Activated naive CD8-positive, alpha-beta T cell treated with anti-CD3 and anti-CD28 coated beads, Interleukin-2, amount 50 U/mL, for 24 hours (primary cell): ENCODE data around the gene AKAP12.
A peak's percentile ranks its signal among the peaks of the same experiment; 100 is the strongest.
"Not testable (repeated sequence)": the region's sequence is repeated elsewhere in the genome, so short reads cannot be mapped to it uniquely, and the experiment has no call there.

Experiments
- ATAC-seq: fragments of 150-1000 bp; cut with Tn5 transposase; one replicate; pipeline ENCODE4 v1.10.0; 2021
- DNase-seq: peaks from one replicate; pipeline ENCODE4 v3.0.0; 2021
- H3K27ac Mint-ChIP-seq: one replicate; pipeline ENCODE4 v1.8.0; 2021; ENCODE audit warnings: mild to moderate bottlenecking, mixed read lengths
- H3K27me3 Mint-ChIP-seq: one replicate; pipeline ENCODE4 v1.8.0; 2021; ENCODE audit warnings: mixed read lengths
- H3K36me3 Mint-ChIP-seq: one replicate; pipeline ENCODE4 v1.8.0; 2021; ENCODE audit warnings: low read depth, mixed read lengths
- H3K4me1 Mint-ChIP-seq: one replicate; pipeline ENCODE4 v1.8.0; 2021; ENCODE audit warnings: mixed read lengths
- H3K4me3 Mint-ChIP-seq: one replicate; pipeline ENCODE4 v1.8.0; 2021; ENCODE audit warnings: mild to moderate bottlenecking, moderate library complexity, mixed read lengths
- H3K9me3 Mint-ChIP-seq: one replicate; pipeline ENCODE4 v1.8.0; 2021; ENCODE audit warnings: mixed read lengths

AKAP12 gene

DNA sequence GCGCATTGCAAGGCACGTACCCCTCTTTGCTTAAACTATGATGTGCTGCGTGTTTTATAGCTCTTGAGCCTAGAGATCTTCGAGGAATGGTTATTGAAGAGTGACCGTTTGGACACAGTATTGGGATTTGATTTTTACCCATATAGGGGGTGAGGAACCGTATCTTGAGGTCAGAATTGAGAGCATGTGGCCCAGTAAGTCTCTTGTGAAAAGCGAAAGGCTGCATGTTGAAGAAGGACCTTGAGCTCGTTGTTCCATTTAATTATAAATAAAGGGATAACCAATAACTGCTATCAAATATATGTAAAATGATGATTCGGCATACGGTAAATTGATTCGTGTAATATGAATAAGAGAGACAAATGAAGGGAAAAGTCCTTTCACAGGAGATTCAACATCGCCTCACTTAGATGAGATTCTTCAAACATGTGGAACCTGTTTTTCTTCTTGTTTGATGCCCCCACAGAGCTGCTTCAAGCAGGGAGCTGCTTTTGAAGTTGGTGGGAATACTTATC, 66.6 kb downstream of the AKAP12 start:
- Mint-ChIP-seq H3K27ac (no peak overlapping the region), H3K27me3 (peaks cover under 1% of the 10 kb centered on the region), H3K4me1 (no peaks in the 10 kb centered on the region), H3K36me3 (no peaks in the 10 kb centered on the region), H3K4me3 (no peak overlapping the region), H3K9me3 (no peaks in the 10 kb centered on the region)
- ATAC-seq = no peak
- DNase-seq = no peak

DNA sequence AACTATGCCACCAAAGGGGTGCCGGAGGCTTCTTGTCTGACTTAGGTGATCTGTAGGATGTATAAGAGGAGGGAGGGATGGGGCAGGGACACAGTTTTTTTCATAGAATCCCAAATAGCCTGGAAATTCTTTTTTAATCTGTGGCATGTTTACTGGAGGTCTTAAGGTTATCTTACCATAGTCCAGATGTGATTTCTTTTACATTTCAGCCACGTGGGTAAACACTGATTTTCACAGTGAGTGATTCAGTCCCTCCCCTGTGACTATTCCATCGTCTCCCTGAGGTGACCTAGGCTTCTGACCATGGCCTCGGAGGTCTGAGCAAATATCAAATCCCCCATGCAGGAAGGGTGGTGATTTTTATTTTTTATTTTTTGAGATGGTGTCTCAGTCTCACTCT, 67.7 kb downstream of the AKAP12 start:
- Mint-ChIP-seq H3K27ac (no peak overlapping the region), H3K27me3 (no peaks in the 10 kb centered on the region), H3K9me3 (no peaks in the 10 kb centered on the region), H3K4me1 (no peaks in the 10 kb centered on the region), H3K36me3 (no peaks in the 10 kb centered on the region), H3K4me3 (no peak overlapping the region)
- DNase-seq (no peak), ATAC-seq (no peak)

- no peaks in the 10 kb centered on the region for H3K4me1 Mint-ChIP-seq
- ATAC-seq = no peak
- H3K9me3 Mint-ChIP-seq = no peaks in the 10 kb centered on the region
- no peak overlapping the region for H3K27ac Mint-ChIP-seq
- no peaks in the 10 kb centered on the region for H3K36me3 Mint-ChIP-seq
- no peak for DNase-seq
- peaks cover 2% of the 10 kb centered on the region for H3K27me3 Mint-ChIP-seq
- no peak overlapping the region for H3K4me3 Mint-ChIP-seq
Observed at GRCh38 chr6:151309619-151310018, 69.9 kb downstream of the AKAP12 start.

- no peak for ATAC-seq
- Mint-ChIP-seq H3K36me3 (no peaks in the 10 kb centered on the region), H3K27ac (no peak overlapping the region), H3K4me1 (no peaks in the 10 kb centered on the region), H3K27me3 (peaks cover 2% of the 10 kb centered on the region), H3K9me3 (no peaks in the 10 kb centered on the region), H3K4me3 (no peak overlapping the region)
- DNase-seq = no peak
Observed at GRCh38 chr6:151310279-151310678, 70.5 kb downstream of the AKAP12 start.

DNA sequence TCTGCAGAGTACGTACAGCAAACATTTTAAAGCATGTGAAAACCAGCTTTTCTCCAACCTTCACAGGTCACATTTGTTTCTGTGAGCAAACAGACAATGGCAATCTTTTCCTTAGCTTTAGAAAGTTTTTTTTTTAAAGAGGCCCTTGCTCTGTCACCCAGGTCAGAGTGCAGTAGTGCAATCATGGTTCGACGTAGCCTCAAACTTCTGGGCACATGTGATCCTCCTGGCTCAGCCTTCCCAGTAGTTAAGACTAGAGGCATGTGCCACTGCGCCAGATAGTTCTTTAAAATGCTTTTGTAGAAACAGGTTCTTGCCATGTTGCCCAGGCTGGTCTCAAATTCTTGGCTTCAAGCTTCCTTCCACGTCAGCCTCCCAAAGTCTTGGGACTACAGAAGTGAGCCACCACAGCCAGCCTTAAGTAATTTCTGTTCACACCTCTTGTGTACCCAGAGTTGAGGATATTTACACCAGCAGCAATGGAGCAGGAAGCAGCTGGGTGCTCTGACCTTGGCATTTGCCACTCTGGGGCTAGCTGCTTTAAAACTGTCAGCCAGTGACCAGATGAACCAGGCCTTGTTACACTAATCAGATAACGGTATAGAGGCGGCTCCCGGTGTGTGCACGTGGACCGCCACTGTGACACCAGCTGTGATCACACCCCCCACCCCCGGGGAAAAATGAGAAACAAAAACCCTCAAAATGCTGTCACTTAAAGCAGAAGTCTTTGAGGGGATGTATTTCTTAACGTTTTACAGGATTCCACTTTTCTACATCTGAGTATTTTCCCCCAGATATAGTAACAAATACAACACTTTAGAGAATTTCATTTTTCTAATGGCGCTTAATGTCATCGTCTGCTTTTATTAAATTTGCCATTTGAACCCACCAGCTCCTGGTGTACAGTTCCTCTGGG, 71.3 kb downstream of the AKAP12 start:
- H3K27ac Mint-ChIP-seq = no peak overlapping the region
- H3K4me1 Mint-ChIP-seq = no peaks in the 10 kb centered on the region
- H3K4me3 Mint-ChIP-seq = no peak overlapping the region
- H3K27me3 Mint-ChIP-seq = peaks cover 2% of the 10 kb centered on the region
- H3K9me3 Mint-ChIP-seq = peaks cover 7% of the 10 kb centered on the region
- ATAC-seq (no peak), DNase-seq (no peak)
- peaks cover 2% of the 10 kb centered on the region for H3K36me3 Mint-ChIP-seq

DNA sequence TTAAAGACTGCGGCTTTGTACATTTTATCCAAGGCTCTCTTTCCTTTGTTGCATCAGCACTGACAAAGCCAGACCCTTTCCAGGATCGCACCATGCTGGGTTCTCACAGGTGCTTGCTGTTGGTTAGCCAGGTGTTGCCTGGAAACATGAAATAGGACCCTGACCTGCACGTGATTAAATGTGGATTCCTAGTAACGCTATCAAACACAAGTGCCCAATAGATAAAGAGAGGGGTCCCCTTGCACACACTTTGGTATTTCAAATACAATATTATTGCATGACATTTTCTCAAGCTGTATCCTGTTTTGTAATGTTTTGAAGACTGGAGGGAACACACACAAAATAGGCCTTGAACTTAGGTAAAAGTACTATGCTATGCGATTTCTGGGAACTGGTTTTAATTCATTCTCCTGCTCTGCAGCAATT, 73.3 kb downstream of the AKAP12 start:
- peaks cover 2% of the 10 kb centered on the region for H3K27me3 Mint-ChIP-seq
- no peak for DNase-seq
- H3K36me3 Mint-ChIP-seq = peaks cover 3% of the 10 kb centered on the region
- no peak overlapping the region for H3K4me3 Mint-ChIP-seq
- H3K4me1 Mint-ChIP-seq = no peaks in the 10 kb centered on the region
- peaks cover 11% of the 10 kb centered on the region for H3K9me3 Mint-ChIP-seq
- ATAC-seq = no peak
- H3K27ac Mint-ChIP-seq = no peak overlapping the region

- H3K27ac Mint-ChIP-seq, H3K36me3 Mint-ChIP-seq, DNase-seq, H3K4me3 Mint-ChIP-seq, ATAC-seq, H3K27me3 Mint-ChIP-seq, H3K4me1 Mint-ChIP-seq: not testable (repeated sequence)
- peaks cover 11% of the 10 kb centered on the region for H3K9me3 Mint-ChIP-seq
Observed at GRCh38 chr6:151315661-151316060, 75.9 kb downstream of the AKAP12 start.

- Mint-ChIP-seq H3K36me3 (peaks cover 3% of the 10 kb centered on the region), H3K27me3 (peaks cover 10% of the 10 kb centered on the region), H3K4me1 (no peaks in the 10 kb centered on the region), H3K9me3 (peaks cover 11% of the 10 kb centered on the region), H3K4me3 (no peak overlapping the region), H3K27ac (no peak overlapping the region)
- ATAC-seq = no peak
- DNase-seq = no peak
Observed at GRCh38 chr6:151317103-151317994, 77.6 kb downstream of the AKAP12 start.

- peaks cover 3% of the 10 kb centered on the region for H3K36me3 Mint-ChIP-seq
- H3K4me1 Mint-ChIP-seq = no peaks in the 10 kb centered on the region
- peaks cover 11% of the 10 kb centered on the region for H3K9me3 Mint-ChIP-seq
- H3K27ac Mint-ChIP-seq = no peak overlapping the region
- no peak for DNase-seq
- no peak overlapping the region for H3K4me3 Mint-ChIP-seq
- peaks cover 15% of the 10 kb centered on the region for H3K27me3 Mint-ChIP-seq
- ATAC-seq = no peak
Observed at GRCh38 chr6:151317995-151318365, 78.2 kb downstream of the AKAP12 start.

DNA sequence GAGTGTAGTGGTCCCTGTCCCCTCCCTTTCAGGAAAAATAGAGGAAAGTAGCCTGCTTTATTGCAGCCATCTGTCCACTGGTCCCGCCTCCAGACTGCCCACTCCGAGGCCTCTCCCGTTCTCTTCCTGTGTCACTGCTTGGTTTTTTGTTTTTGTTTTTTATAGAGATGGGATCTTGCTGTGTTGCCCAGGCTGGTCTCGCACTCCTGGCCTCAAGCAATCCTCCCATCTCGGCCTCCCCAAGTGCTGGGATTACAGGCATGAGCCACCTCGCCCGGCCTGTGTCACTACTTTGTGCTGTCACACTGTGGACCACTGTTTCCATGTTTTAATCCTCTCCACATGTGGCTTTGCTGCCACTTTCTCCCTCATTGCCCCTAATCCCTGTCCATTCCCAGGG, 80.4 kb downstream of the AKAP12 start:
- Mint-ChIP-seq H3K9me3 (peaks cover 11% of the 10 kb centered on the region), H3K4me3 (no peak overlapping the region), H3K27ac (no peak overlapping the region), H3K4me1 (peaks cover 13% of the 10 kb centered on the region), H3K36me3 (peaks cover 3% of the 10 kb centered on the region), H3K27me3 (peaks cover 27% of the 10 kb centered on the region)
- ATAC-seq = no peak
- DNase-seq = no peak

- Mint-ChIP-seq H3K4me3 (no peak overlapping the region), H3K27ac (no peak overlapping the region), H3K36me3 (no peaks in the 10 kb centered on the region), H3K4me1 (peaks cover 22% of the 10 kb centered on the region), H3K27me3 (peaks cover 37% of the 10 kb centered on the region), H3K9me3 (no peaks in the 10 kb centered on the region)
- ATAC-seq (no peak), DNase-seq (no peak)
Observed at GRCh38 chr6:151321438-151321837, 81.7 kb downstream of the AKAP12 start.

GRCh38 chr6:151322570-151322969, 82.8 kb downstream of the AKAP12 start:
- H3K4me1 Mint-ChIP-seq = peaks cover 22% of the 10 kb centered on the region
- no peak overlapping the region for H3K27ac Mint-ChIP-seq

GRCh38 chr6:151323791-151324487, 84.2 kb downstream of the AKAP12 start:
- peak; percentile 79 for DNase-seq
- H3K36me3 Mint-ChIP-seq = no peaks in the 10 kb centered on the region
- H3K9me3 Mint-ChIP-seq = no peaks in the 10 kb centered on the region
- H3K4me1 Mint-ChIP-seq = peaks cover 22% of the 10 kb centered on the region
- no peak overlapping the region for H3K4me3 Mint-ChIP-seq
- H3K27me3 Mint-ChIP-seq = peaks cover 54% of the 10 kb centered on the region
- H3K27ac Mint-ChIP-seq = no peak overlapping the region
- peak; percentile 49 for ATAC-seq

More at GRCh38 chr6:151322570-151322969, 82.8 kb downstream of the AKAP12 start:
- Mint-ChIP-seq H3K9me3 (no peaks in the 10 kb centered on the region), H3K4me3 (no peak overlapping the region), H3K27me3 (peaks cover 47% of the 10 kb centered on the region), H3K36me3 (no peaks in the 10 kb centered on the region)
- DNase-seq (no peak), ATAC-seq (no peak)

DNA sequence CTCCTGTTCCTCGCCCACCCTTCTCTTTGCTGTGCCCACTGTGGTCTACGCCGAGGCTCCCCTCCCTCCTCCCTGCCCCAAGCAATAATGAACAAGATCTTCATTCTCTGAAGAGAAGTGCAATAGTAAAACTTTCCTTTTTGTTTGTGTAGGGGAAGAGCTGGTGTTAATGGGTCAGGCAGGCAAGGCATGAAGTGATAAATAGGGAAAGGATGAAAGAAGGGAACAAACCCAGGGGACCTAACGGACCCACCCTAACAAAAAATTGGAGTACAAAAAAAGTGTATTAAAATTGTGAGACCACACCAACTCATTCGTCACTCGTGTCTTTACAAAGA, 84.7 kb downstream of the AKAP12 start:
- ATAC-seq (no peak), DNase-seq (no peak)
- Mint-ChIP-seq H3K27ac (no peak overlapping the region), H3K4me1 (peaks cover 22% of the 10 kb centered on the region), H3K9me3 (no peaks in the 10 kb centered on the region), H3K4me3 (no peak overlapping the region), H3K27me3 (peaks cover 54% of the 10 kb centered on the region), H3K36me3 (no peaks in the 10 kb centered on the region)
